PFSK-1 (cell line): ENCODE measurements around the gene LGALS3BP.

Experiments used
- FOXP2 ChIP-seq: optimal IDR thresholded peaks from 2 replicates; pipeline ENCODE3; 2011; ENCODE audit warnings: borderline replicate concordance, control low read depth, inconsistent platforms; ENCODE audit not compliant: insufficient read depth; ENCODE audit errors: extremely low read length, extremely low read depth
- POLR2AphosphoS5 ChIP-seq: IDR thresholded peaks from 2 replicates; pipeline ENCODE4 v1.6.1; 2012; ENCODE audit warnings: low read depth, mild to moderate bottlenecking, control low read depth, low read length, moderate library complexity
- SIN3A ChIP-seq: IDR thresholded peaks from 2 replicates; pipeline ENCODE4 v1.6.1; 2012; ENCODE audit warnings: mild to moderate bottlenecking, low read length, moderate library complexity, borderline replicate concordance; ENCODE audit not compliant: insufficient read depth
- TAF1 ChIP-seq: IDR thresholded peaks from 2 replicates; pipeline ENCODE4 v1.6.1; 2012; ENCODE audit warnings: low read length, control low read depth, borderline replicate concordance; ENCODE audit not compliant: insufficient read depth
- TF ChIP-seq, protein P1 (sequence below), 2 experiments: IDR thresholded peaks; 2 replicates each; pipeline versions ENCODE4 v1.6.1 to v1.8.0; 2011 to 2012; ENCODE audit warnings: low read depth in 2 of 2, low read length in 2 of 2, control low read depth in 1 of 2, inconsistent platforms in 1 of 2, mild to moderate bottlenecking in 1 of 2, moderate library complexity in 1 of 2; ENCODE audit not compliant: insufficient read depth in 1 of 2

Gene LGALS3BP

DNA sequence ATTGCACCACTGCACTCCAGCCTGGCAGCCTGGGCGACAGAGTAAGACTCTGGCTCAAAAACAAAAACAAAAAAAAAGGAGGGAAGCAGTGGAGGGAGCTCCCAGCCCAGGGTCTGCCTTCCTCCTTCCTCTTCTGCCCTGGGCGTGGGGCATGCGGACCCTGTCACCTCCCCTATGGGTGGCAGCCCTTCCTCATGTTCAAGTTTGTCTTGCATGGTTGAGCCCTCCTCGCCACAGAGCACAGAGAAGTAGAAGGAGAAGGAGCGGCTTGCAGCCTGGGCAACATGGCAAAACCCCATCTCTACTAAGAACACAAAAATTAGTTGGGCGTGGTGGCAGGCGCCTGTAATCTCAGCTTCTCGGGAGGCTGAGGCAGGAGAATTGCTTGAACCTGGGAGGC is 33.1 kb downstream of the LGALS3BP start:
- TF ChIP-seq, protein P1, sequence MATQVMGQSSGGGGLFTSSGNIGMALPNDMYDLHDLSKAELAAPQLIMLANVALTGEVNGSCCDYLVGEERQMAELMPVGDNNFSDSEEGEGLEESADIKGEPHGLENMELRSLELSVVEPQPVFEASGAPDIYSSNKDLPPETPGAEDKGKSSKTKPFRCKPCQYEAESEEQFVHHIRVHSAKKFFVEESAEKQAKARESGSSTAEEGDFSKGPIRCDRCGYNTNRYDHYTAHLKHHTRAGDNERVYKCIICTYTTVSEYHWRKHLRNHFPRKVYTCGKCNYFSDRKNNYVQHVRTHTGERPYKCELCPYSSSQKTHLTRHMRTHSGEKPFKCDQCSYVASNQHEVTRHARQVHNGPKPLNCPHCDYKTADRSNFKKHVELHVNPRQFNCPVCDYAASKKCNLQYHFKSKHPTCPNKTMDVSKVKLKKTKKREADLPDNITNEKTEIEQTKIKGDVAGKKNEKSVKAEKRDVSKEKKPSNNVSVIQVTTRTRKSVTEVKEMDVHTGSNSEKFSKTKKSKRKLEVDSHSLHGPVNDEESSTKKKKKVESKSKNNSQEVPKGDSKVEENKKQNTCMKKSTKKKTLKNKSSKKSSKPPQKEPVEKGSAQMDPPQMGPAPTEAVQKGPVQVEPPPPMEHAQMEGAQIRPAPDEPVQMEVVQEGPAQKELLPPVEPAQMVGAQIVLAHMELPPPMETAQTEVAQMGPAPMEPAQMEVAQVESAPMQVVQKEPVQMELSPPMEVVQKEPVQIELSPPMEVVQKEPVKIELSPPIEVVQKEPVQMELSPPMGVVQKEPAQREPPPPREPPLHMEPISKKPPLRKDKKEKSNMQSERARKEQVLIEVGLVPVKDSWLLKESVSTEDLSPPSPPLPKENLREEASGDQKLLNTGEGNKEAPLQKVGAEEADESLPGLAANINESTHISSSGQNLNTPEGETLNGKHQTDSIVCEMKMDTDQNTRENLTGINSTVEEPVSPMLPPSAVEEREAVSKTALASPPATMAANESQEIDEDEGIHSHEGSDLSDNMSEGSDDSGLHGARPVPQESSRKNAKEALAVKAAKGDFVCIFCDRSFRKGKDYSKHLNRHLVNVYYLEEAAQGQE (IDR thresholded peaks at IDR 0.05; ENCODE audit: insufficient read depth in 1 of 2, low read depth in 2 of 2, low read length in 2 of 2): no peak
- no peak for TF ChIP-seq SIN3A
- no peak for TF ChIP-seq POLR2AphosphoS5
- no peak for TF ChIP-seq FOXP2
- no peak for TF ChIP-seq TAF1

GRCh38 chr17:78946131-78946530 is 33.6 kb downstream of the LGALS3BP start:
- TF ChIP-seq TAF1 (no peak), SIN3A (no peak), FOXP2 (no peak), POLR2AphosphoS5 (no peak)
- TF ChIP-seq, protein P1 (IDR thresholded peaks at IDR 0.05; ENCODE audit: insufficient read depth in 1 of 2, low read depth in 2 of 2, low read length in 2 of 2): no peak

GRCh38 chr17:78944956-78945355 is 34.8 kb downstream of the LGALS3BP start:
- TF ChIP-seq FOXP2 (no peak), SIN3A (no peak), TAF1 (no peak), POLR2AphosphoS5 (no peak)
- TF ChIP-seq, protein P1 (IDR thresholded peaks at IDR 0.05; ENCODE audit: insufficient read depth in 1 of 2, low read depth in 2 of 2, low read length in 2 of 2): no peak

DNA sequence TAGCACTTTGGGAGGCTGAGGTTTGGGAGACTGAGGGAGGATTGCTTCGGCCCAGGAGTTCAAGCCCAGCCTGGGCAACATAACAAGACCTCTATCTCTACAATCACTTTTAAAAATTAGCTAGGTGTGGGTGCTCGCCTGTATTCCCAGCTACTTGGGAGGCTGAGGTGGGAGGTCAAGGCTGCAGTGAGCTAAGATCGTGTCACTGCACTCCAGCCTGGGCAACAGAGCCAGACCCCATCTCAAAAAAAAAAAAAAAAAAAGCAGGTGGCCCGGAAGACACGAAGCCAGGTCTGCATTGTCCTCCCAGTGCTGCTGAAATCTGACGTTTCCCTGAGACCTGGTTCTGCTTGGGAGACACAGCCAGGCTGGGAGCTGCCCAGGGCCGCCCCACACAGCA is 35.7 kb downstream of the LGALS3BP start:
- TF ChIP-seq, protein P1 (IDR thresholded peaks at IDR 0.05; ENCODE audit: insufficient read depth in 1 of 2, low read depth in 2 of 2, low read length in 2 of 2): no peak
- no peak for TF ChIP-seq POLR2AphosphoS5
- TF ChIP-seq SIN3A: no peak
- no peak for TF ChIP-seq FOXP2
- no peak for TF ChIP-seq TAF1

- TF ChIP-seq POLR2AphosphoS5: no peak
- TF ChIP-seq, protein P1 (IDR thresholded peaks at IDR 0.05; ENCODE audit: insufficient read depth in 1 of 2, low read depth in 2 of 2, low read length in 2 of 2): no peak
- no peak for TF ChIP-seq TAF1
- no peak for TF ChIP-seq FOXP2
- TF ChIP-seq SIN3A: no peak
Measured at GRCh38 chr17:78940708-78941107, 39.0 kb downstream of the LGALS3BP start.
